G401 (cell line): ENCODE measurements around the gene ZNF334. TPM values are rescaled to one million over a fixed set of nuclear protein-coding genes. Genes with fewer than 3 reads are reported as not detected.

Experiments
- DNase-seq: peaks from one replicate; pipeline ENCODE4 v3.0.0-alpha.2; 2015; ENCODE audit warnings: low spot score
- in situ Hi-C: cut with HindIII; loops from 2 replicates; pipeline ENCODE4 v1.10.0; 2016; ENCODE audit warnings: low sequenced_read_pairs, mixed read lengths
- total RNA-seq: library from RNA; depleted of rRNA; stranded (reverse); fragments of >200 nt; shearing (Covaris generic); gene quantifications from 2 replicates; pipeline ENCODE4 v1.2.3, GENCODE V29; 2014; rRNA removed

Gene ZNF334
- not detected in 2 replicates for total RNA-seq

GRCh38 chr20:46512943-46513844 lies at the start of gene ZNF334:
Gene ZNF334, minus strand, starts transcription at chr20:46513559. Its CDS starts 1,457 bp downstream, at chr20:46512102.
- in situ Hi-C loops: no loop called here
- peak; percentile 88 for DNase-seq

GRCh38 chr20:46562373-46563169 lies 49.2 kb upstream of the ZNF334 start:
- in situ Hi-C loops: no loop called here

GRCh38 chr20:46562009-46562372 lies 48.6 kb upstream of the ZNF334 start:
- in situ Hi-C loops: no loop called here
- no peak for DNase-seq

More at GRCh38 chr20:46562373-46563169, 49.2 kb upstream of the ZNF334 start:
- peak; percentile 88 for DNase-seq

GRCh38 chr20:46559685-46560440 lies 46.5 kb upstream of the ZNF334 start:
- DNase-seq: peak; percentile 61

GRCh38 chr20:46559001-46559400 lies 45.6 kb upstream of the ZNF334 start:
- in situ Hi-C loops: no loop called here
- DNase-seq: no peak

More at GRCh38 chr20:46559685-46560440, 46.5 kb upstream of the ZNF334 start:
- in situ Hi-C loops: no loop called here

GRCh38 chr20:46558511-46558959 lies 45.2 kb upstream of the ZNF334 start:
- no peak for DNase-seq
- in situ Hi-C loops: no loop called here

GRCh38 chr20:46557231-46557956 lies 44.0 kb upstream of the ZNF334 start:
- no peak for DNase-seq
- in situ Hi-C loops: no loop called here

GRCh38 chr20:46555370-46555956 lies 42.1 kb upstream of the ZNF334 start:
- DNase-seq: no peak
- in situ Hi-C loops: no loop called here

- DNase-seq: no peak
- in situ Hi-C loops: no loop called here
These were observed 41.5 kb upstream of the ZNF334 start for GRCh38 chr20:46554828-46555227.

GRCh38 chr20:46553926-46554325 lies 40.6 kb upstream of the ZNF334 start:
- no peak for DNase-seq
- in situ Hi-C loops: no loop called here

- in situ Hi-C loops: no loop called here
- peak; percentile 15 for DNase-seq
These were observed 39.4 kb upstream of the ZNF334 start for GRCh38 chr20:46552460-46553420.

GRCh38 chr20:46551522-46552381 lies 38.4 kb upstream of the ZNF334 start:
- no peak for DNase-seq
- in situ Hi-C loops: no loop called here

GRCh38 chr20:46550461-46550860 lies 37.1 kb upstream of the ZNF334 start, which contains the start of gene OCSTAMP:
Gene OCSTAMP, minus strand, starts transcription at chr20:46550654. Its CDS starts 94 bp downstream, at chr20:46550560.
- in situ Hi-C loops: no loop called here

GRCh38 chr20:46549188-46549972 lies 36.0 kb upstream of the ZNF334 start:
- DNase-seq: no peak
- in situ Hi-C loops: no loop called here

More at GRCh38 chr20:46550461-46550860, 37.1 kb upstream of the ZNF334 start, which contains the start of gene OCSTAMP:
- no peak for DNase-seq

GRCh38 chr20:46548688-46549087 lies 35.3 kb upstream of the ZNF334 start:
- no peak for DNase-seq
- in situ Hi-C loops: no loop called here
